HS-27A (cell line): Measurements from ENCODE around the gene CEP164.

Experiments used
- DNase-seq: peaks from one replicate; pipeline ENCODE4 v3.0.0-alpha.2; 2012; ENCODE audit warnings: low read depth, missing footprints

Gene CEP164

DNA sequence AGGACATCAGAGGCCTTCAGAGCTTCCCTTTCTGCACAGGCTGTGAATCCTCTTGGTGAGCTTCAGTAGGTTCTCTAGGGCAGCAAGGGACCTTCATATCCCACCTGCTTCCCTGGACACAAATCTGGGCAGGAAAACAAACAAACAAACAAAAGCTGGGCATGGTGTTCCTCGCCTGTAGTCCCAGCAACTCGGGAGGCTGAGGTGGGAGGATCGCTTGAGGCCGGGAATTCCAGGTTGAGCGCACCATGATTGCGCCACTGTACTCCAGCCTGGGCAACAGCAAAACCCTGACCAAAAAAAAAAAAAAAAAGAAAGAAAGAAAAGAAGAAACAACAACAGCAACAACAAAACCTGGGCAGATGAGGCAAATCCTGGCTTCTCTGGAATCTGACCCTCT lies 92.9 kb downstream of the CEP164 start:
- DNase-seq: no peak

GRCh38 chr11:117421041-117421440 lies 93.4 kb downstream of the CEP164 start:
- no peak for DNase-seq

- DNase-seq: no peak
Measured at GRCh38 chr11:117421476-117421875, 93.8 kb downstream of the CEP164 start.

DNA sequence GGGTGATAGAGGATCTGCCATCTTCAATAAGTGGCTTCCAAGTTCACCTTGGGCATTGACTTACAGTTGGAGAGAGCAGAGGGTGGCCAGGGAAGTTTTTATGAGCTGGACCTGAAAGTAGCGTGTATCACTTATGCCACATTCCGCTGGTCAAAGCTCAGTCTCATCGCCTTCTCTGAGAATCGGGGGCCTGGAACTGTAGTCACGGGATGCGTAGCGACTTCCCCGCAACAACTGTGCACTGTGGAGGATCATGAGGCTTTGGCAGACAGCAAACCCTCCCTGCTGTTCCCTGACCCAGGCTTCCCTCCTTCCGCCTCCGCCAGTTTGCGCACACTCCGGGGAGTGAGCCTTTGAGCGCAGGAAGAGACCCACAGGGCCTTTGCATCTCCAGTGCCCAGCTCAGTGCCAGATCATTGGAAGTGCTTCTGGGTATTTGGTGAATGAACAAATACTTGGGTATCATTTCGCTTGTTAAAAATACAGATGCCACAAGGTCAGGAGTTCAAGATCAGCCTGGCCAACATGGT lies 95.5 kb downstream of the CEP164 start:
- DNase-seq: no peak

- DNase-seq: no peak
Measured at GRCh38 chr11:117424781-117425180, 97.1 kb downstream of the CEP164 start.

DNA sequence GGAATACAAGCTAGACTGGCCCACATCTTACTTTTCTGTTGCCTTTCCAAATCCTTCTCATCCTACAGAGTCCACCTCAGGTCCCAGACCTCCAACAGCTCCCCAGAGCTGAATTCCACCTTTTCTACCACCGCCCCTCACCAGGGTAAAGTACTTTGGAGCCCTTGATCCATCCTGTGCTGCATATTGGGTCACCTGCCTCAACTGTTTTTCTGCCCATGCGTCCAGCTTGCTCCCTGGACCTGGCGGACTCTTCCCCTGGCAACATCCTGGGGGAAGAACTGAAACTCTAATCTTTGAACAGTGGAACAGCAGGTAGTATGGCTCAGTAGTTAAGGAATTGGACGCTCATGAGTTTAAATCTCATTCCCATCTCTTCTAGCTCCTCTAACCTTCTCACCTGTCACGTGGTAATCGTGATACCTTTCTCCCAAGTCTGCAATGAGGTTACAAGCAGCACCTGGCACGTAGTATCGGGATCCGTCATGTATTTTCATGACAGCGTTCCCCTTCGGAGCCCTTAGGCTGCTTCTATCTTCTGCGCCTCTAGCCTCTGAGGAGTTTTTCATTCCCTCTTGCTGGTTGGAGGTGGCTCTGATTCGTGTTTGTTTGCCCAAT lies 98.1 kb downstream of the CEP164 start:
- no peak for DNase-seq

- no peak for DNase-seq
Measured at GRCh38 chr11:117426297-117426685, 98.6 kb downstream of the CEP164 start.

GRCh38 chr11:117426941-117427340 lies 99.3 kb downstream of the CEP164 start:
- no peak for DNase-seq

GRCh38 chr11:117427356-117427874 lies 99.8 kb downstream of the CEP164 start:
- DNase-seq: no peak

DNA sequence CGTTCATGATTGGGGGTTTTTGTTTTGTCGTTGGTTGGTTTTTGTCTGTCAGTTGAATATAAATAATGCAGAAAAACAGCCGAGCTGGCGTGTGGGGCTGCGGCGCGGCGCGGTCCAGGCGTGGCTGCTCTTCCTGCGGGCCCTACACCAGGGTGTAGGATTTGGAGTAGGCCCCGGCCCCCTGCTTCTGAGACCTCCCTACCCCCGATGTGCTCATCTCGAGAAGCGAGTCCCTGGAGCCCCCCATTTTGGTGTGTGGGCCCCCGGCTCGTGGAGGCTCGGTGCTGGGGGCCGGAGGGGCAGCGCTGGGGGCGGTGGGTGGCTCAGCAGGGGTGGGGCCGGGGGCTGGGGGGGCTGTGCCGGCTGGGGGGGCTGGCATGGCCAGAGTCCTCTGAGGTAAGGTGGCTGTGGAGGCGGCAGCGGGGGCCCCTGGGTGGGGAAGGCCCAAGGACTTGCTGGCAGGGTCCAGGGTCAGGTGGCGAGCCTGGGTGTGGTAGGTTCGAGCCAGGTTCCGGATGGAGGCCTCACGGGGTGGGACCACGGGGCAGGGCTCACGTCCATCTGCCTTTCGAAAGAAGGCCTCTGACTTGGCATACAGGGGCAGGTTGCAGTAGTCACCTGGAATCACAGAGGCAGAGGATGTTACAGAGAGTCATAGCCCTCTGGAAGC lies 100.7 kb downstream of the CEP164 start:
- no peak for DNase-seq

GRCh38 chr11:117428856-117429229 lies 101.2 kb downstream of the CEP164 start:
- no peak for DNase-seq

DNA sequence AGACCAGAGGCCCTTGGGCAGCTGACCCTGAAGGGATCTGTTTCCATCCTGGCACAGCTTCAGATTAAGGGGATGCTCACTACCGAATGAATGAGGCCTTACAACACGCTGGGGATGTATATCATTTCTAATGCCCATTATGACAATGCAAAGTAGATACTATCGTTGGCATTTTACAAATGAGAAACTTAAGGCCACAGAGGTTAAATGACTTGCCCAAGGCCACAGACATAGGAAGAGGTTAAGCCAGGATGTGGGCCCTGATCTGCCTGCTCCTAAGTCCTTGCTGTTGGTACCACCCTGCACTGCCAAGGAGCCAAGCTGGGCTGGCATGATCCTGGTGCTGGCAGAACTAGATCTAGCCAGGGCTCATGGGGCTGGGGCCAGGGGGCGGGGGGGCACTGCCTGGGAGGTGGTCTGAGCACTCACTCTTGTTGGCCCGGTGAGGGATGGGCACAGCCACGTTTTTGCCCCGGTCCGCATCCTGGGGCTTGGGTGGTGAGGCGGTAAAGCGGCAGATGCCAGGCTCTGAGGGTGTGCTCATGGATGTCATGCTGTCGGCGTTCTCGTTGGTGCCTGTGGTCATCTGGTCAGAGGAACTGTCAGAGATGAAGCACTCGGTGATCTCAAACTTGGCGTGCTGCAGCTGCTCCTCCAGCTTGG lies 102.8 kb downstream of the CEP164 start:
- no peak for DNase-seq

GRCh38 chr11:117431436-117431835 lies 103.8 kb downstream of the CEP164 start:
- no peak for DNase-seq

GRCh38 chr11:117433717-117434116 lies 106.1 kb downstream of the CEP164 start:
- DNase-seq: no peak

GRCh38 chr11:117434481-117434880 lies 106.8 kb downstream of the CEP164 start:
- no peak for DNase-seq

- no peak for DNase-seq
Measured at GRCh38 chr11:117435326-117435725, 107.7 kb downstream of the CEP164 start.

DNA sequence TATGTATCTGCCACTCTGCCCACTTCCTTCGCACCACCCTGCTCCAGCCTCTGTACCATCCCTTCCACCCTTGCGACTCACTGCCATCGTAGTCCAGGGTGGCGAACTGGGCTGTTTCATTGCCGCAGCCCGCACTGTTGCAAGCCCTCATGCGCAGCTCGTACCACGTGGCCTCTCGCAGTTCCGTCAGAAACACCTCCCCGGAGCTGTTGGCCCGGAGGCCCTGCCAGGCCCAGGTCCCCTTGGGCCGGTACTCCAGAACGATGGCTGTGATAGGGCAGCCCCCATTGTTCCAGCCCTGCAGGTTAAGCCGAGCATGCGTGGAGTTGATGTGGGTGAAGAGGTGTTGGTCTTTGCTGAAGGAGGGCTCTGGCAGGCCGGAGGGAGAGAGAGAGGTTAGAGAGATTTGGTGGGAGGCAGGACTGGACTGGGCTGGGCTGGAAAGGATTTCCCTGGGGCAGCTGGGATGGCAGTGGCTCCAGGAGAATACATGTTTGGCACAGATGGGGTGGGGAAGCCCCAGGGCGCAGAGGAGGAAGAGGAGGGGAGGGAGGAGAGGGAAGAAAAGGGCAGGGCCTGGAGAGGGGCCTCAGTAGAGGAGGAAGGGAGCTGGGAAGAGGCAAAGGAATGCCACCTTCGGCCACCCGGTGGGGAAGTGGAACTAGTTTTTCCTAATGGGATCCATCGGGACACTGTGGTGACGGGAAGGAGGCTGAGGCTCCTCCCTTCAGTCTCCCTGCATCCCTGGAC lies 109.6 kb downstream of the CEP164 start:
- no peak for DNase-seq

- no peak for DNase-seq
Measured at GRCh38 chr11:117437791-117438130, 110.1 kb downstream of the CEP164 start.

DNA sequence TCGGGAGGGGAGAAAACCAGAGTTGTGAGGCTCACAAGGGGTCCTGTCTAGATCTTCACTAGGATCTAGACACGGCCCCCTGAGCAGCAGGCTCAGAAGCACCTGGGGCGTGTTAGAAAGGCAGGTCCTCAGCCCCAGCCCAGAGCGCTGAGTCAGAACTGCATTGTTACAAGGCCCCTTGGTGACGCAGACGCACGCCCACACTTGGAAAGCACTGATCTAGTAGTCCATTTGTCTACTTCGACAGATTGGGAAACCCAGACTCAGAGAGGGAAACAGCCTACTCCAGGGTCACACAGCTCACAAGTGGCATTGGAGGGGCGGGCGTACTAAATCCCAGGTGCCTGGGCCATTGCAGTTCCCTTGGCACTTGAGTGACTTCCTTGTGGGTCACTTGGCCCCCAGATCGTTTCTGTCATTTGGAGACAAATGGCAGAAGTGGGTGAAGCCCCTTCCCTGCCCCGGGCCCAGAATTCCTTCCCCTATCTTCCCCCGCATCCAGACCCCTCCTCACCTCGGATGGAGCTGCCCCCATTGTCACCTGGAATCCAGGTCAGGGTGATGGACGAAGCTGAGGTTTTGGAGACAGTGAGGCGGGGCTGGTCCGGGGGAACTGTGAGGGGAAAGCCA lies 110.8 kb downstream of the CEP164 start:
- no peak for DNase-seq

GRCh38 chr11:117439256-117439655 lies 111.6 kb downstream of the CEP164 start:
- no peak for DNase-seq

DNA sequence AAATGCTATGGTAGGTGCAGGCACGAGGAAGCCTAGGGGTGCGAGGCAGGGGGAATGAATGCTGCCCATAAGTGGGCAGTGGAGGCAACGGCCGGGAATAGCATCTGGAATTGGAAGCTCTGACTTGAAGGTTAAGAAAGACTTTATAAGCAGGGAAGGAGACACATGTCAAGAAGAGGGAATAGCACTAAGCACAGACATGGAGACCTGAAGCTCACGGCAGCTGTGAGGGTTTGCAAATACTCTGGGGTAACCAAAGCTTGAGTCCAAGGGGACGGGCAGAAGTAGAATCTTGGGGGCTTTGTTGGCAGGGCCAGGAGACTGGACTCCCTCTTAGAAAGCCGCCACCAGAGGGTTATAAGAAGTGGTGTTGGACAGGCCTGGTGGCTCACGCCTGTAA lies 112.6 kb downstream of the CEP164 start:
- DNase-seq: no peak
